ENCODE data around the gene CST9L. TPM values are rescaled to one million over a fixed set of nuclear protein-coding genes. Genes with fewer than 3 reads are reported as not detected.

CST9L gene
- total and polyA plus RNA-seq, 2 of the 13 experiments (the other 11 are each of a cell fraction or from before 2014, with no cell fraction given) = 0.15 TPM; not detected in 1

DNA sequence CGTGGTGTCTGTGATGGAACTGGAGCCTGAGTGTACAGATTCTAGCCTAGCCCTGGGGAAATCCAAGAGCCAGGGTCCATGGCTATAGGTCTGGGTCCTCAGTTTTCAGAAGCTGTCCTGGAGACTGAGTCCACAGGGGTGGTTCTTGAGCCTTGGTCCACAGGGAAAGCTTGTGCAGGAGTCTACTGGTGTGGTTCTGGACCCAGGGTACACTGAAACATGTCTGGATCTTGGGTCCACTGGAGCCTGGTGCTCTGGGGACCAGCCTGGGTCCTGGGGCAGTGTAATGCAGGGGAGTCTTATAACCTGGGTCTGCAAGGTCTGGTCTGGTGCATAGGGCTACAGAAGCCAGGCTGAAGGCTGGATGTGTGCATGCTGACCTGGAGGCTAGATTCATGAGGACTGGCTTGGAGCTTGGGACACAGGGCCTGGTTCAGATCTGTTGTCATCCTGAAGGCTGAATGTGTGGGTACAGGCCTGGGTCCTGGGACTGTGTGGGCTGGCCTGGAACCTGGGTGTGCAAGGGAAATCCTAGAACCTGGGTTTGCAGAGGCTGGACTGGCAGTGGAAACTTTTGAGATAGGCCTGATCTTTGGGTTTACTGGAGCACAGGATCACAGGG is 5.5 kb downstream of the CST9L start:
- FAIRE-seq = no peak
- WGBS (ENCODE audit: low lambda C conversion rate) = 0% methylated on average over 1 of the region's 1 CpG
- in situ Hi-C loops (cut with HindIII; ENCODE audit: extremely low pct_ligation_motif_present, low pct_unique_long_range_greater_than_20kb) = no loop called here

More for the DNA sequence above, 5.5 kb downstream of the CST9L start:
- Histone ChIP-seq H3K36me3 (replicated peaks in 1 of 2; ENCODE audit: control insufficient read depth in 1 of 2, insufficient read depth in 2 of 2, low read length in 2 of 2) (no peaks in the 10 kb centered on the region), H3K4me3 (replicated peaks in 1 of 3; ENCODE audit: insufficient read depth in 1 of 3, low read depth in 2 of 3, low read length in 3 of 3) (no peak overlapping the region), H3K9ac (ENCODE audit: insufficient read depth, low read depth, low read length) (no peak overlapping the region), H3K4me1 (ENCODE audit: insufficient read depth, low read length) (no peaks in the 10 kb centered on the region), H2AFZ (ENCODE audit: low read length) (no peak overlapping the region), H3K9me3 (ENCODE audit: low read length) (peaks cover 30% of the 10 kb centered on the region), H3K27me3 (ENCODE audit: control insufficient read depth in 1 of 2, insufficient read depth in 2 of 2, low read length in 2 of 2) (no peaks in the 10 kb centered on the region), H4K20me1 (ENCODE audit: insufficient read depth, low read length) (no peaks in the 10 kb centered on the region), H3K4me2 (ENCODE audit: low read depth, low read length) (no peak overlapping the region), H3K27ac (ENCODE audit: extremely low read length, insufficient read depth, low read length) (no peak overlapping the region), H3K79me2 (ENCODE audit: insufficient read depth, low read length) (no peaks in the 10 kb centered on the region)
- intact Hi-C loops (cut with micrococcal nuclease; ENCODE audit: unreplicated experiment) = no loop called here
- TF ChIP-seq SNRNP70 (IDR thresholded peaks at IDR 0.05; ENCODE audit: low read depth, low read length) = no peak
- TF ChIP-seq, protein P1, sequence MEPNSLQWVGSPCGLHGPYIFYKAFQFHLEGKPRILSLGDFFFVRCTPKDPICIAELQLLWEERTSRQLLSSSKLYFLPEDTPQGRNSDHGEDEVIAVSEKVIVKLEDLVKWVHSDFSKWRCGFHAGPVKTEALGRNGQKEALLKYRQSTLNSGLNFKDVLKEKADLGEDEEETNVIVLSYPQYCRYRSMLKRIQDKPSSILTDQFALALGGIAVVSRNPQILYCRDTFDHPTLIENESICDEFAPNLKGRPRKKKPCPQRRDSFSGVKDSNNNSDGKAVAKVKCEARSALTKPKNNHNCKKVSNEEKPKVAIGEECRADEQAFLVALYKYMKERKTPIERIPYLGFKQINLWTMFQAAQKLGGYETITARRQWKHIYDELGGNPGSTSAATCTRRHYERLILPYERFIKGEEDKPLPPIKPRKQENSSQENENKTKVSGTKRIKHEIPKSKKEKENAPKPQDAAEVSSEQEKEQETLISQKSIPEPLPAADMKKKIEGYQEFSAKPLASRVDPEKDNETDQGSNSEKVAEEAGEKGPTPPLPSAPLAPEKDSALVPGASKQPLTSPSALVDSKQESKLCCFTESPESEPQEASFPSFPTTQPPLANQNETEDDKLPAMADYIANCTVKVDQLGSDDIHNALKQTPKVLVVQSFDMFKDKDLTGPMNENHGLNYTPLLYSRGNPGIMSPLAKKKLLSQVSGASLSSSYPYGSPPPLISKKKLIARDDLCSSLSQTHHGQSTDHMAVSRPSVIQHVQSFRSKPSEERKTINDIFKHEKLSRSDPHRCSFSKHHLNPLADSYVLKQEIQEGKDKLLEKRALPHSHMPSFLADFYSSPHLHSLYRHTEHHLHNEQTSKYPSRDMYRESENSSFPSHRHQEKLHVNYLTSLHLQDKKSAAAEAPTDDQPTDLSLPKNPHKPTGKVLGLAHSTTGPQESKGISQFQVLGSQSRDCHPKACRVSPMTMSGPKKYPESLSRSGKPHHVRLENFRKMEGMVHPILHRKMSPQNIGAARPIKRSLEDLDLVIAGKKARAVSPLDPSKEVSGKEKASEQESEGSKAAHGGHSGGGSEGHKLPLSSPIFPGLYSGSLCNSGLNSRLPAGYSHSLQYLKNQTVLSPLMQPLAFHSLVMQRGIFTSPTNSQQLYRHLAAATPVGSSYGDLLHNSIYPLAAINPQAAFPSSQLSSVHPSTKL (CRISPR knock-in tag; IDR thresholded peaks at IDR 0.05) = no peak
- TF ChIP-seq, protein P2, sequence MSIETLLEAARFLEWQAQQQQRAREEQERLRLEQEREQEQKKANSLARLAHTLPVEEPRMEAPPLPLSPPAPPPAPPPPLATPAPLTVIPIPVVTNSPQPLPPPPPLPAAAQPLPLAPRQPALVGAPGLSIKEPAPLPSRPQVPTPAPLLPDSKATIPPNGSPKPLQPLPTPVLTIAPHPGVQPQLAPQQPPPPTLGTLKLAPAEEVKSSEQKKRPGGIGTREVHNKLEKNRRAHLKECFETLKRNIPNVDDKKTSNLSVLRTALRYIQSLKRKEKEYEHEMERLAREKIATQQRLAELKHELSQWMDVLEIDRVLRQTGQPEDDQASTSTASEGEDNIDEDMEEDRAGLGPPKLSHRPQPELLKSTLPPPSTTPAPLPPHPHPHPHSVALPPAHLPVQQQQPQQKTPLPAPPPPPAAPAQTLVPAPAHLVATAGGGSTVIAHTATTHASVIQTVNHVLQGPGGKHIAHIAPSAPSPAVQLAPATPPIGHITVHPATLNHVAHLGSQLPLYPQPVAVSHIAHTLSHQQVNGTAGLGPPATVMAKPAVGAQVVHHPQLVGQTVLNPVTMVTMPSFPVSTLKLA (IDR thresholded peaks at IDR 0.05) = no peak
- no peak for TF ChIP-seq MAFF (IDR thresholded peaks at IDR 0.05; ENCODE audit: low read depth, low read length)
- TF ChIP-seq HIVEP1 (CRISPR knock-in tag; IDR thresholded peaks at IDR 0.05) = no peak
- no peak for TF ChIP-seq TSC22D2 (CRISPR knock-in tag; IDR thresholded peaks at IDR 0.05; ENCODE audit: borderline replicate concordance)
- TF ChIP-seq ZNF788 (CRISPR knock-in tag; IDR thresholded peaks at IDR 0.05; ENCODE audit: borderline replicate concordance) = no peak
- TF ChIP-seq ELF1 (CRISPR knock-in tag; IDR thresholded peaks at IDR 0.05) = no peak
- no peak for TF ChIP-seq NR2C2 (CRISPR knock-in tag; IDR thresholded peaks at IDR 0.05; ENCODE audit: borderline replicate concordance)
- ChIA-PET POLR2A (no interaction called here), CTCF (ENCODE audit: low intra/inter-chr PET ratio, low total read pairs) (no interaction called here)
- ATAC-seq = no peak
- no peak for DNase-seq (ENCODE audit: low spot score)
- BruUV-seq (replicated peaks) = no TSS peak
